ENCODE measurements around the gene P2RY13. TPM values are rescaled to one million over a fixed set of nuclear protein-coding genes. Genes with fewer than 3 reads are reported as not detected.
A peak's percentile ranks its signal among the peaks of the same experiment; 100 is the strongest.

Gene P2RY13
- total RNA-seq, 1 donor = not detected

GRCh38 chr3:151346292-151346691, 16.9 kb upstream of the P2RY13 start:
- H3K4me3 ChIP-seq (ENCODE audit: low read depth, low read length) = no peak overlapping the region
- TF ChIP-seq CTCF (IDR thresholded peaks at IDR 0.05; ENCODE audit: insufficient read depth, low read length) = no peak
- DNase-seq (ENCODE audit: low read depth) = no peak

GRCh38 chr3:151345859-151346258, 16.5 kb upstream of the P2RY13 start:
- DNase-seq (ENCODE audit: low read depth) = peak; percentile 78
- no peak overlapping the region for H3K4me3 ChIP-seq (ENCODE audit: low read depth, low read length)
- no peak for TF ChIP-seq CTCF (IDR thresholded peaks at IDR 0.05; ENCODE audit: insufficient read depth, low read length)

GRCh38 chr3:151331696-151332095, 2.3 kb upstream of the P2RY13 start:
- TF ChIP-seq CTCF (IDR thresholded peaks at IDR 0.05; ENCODE audit: insufficient read depth, low read length) = no peak
- no peak overlapping the region for H3K4me3 ChIP-seq (ENCODE audit: low read depth, low read length)
- no peak for DNase-seq (ENCODE audit: low read depth)

GRCh38 chr3:151330899-151331298, 1.6 kb upstream of the P2RY13 start:
- DNase-seq (ENCODE audit: low read depth) = peak; percentile 49
- no peak overlapping the region for H3K4me3 ChIP-seq (ENCODE audit: low read depth, low read length)
- no peak for TF ChIP-seq CTCF (IDR thresholded peaks at IDR 0.05; ENCODE audit: insufficient read depth, low read length)

- TF ChIP-seq CTCF (IDR thresholded peaks at IDR 0.05; ENCODE audit: insufficient read depth, low read length) = no peak
- H3K4me3 ChIP-seq (ENCODE audit: low read depth, low read length) = no peak overlapping the region
- DNase-seq (ENCODE audit: low read depth) = no peak
Observed at GRCh38 chr3:151330379-151330778, 1.0 kb upstream of the P2RY13 start.

GRCh38 chr3:151328298-151328995, 902 bp downstream of the P2RY13 start:
- H3K4me3 ChIP-seq (ENCODE audit: low read depth, low read length) = no peak overlapping the region
- no peak for TF ChIP-seq CTCF (IDR thresholded peaks at IDR 0.05; ENCODE audit: insufficient read depth, low read length)
- DNase-seq (ENCODE audit: low read depth) = peak; percentile 48
